NT2/D1 (cell line): Measurements from ENCODE around the gene MAML3.

Source experiments
- SUZ12 ChIP-seq: IDR thresholded peaks from 2 replicates; pipeline ENCODE4 v1.6.1; 2011; ENCODE audit not compliant: insufficient read length, insufficient read depth; ENCODE audit errors: extremely low read depth
- ZNF274 ChIP-seq: IDR thresholded peaks from 2 replicates; pipeline ENCODE4 v1.6.1; 2011; ENCODE audit warnings: mild to moderate bottlenecking, low read depth, low read length

DNA sequence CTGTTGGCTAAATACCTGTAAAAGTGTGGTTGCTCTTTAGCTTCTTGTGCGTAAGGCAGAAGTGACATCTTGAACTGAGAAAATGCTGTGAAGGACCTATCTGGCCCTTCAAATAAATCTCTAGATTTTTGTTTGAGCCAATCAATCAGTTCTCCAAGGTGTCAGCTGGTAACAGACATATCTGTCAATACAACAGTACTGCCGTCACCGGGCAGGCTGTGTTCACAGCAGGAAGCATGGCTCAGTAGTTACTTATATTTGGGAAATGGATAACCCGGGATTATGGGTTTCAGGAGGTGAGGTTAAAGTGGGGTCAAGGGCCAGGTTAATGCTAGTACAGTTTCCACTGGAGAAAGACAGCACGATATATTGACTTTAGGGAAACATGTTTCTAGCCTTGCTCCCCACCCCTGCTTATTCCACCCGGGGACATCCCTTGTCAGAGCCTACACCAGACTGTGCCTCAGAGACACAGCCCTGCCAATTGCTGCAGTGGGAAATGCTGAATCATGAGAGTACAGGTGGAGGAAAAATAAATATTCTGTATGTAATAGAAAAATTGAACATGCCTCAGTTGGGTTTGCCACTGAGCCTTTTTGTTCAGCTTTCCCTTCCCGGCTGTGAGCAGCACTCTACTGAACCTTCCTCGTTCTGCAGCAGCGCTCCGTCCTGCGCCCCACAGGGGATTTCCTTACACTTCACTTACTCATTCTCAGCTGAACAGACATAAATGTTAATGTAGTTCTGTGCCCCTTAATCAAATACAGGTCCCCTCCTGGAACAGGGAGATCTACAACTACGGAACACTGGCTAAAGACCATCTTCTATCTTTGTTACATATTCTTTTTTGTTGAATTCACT is 367.3 kb downstream of the MAML3 start:
- no peak for TF ChIP-seq SUZ12
- no peak for TF ChIP-seq ZNF274
